Adrenal gland (tissue), 5 donors: ENCODE data around the gene RALGPS1.

ENCODE experiments used
- CTCF ChIP-seq, 6 experiments: fragments of 450-650 bp in 4 of 6; fragments of 200-600 bp in 2 of 6; sonication (generic) in 1 of 6; IDR thresholded peaks; 1 replicate in 5 of 6; 2 replicates in 1 of 6; pipeline versions ENCODE4 v1.5.1 to v1.8.0; 2016 to 2021; ENCODE audit warnings: antibody characterized with exemption in 6 of 6, mild to moderate bottlenecking in 2 of 6, moderate library complexity in 1 of 6
- POLR2A ChIP-seq, 2 donors: fragments of 450-650 bp; IDR thresholded peaks; one replicate each; pipeline ENCODE4 v1.6.1; 2017; ENCODE audit warnings: antibody characterized with exemption in 2 of 2, mild to moderate bottlenecking in 2 of 2, moderate library complexity in 1 of 2
- donor health status: DM: no; HTN: no; CAD: no.

- TF ChIP-seq CTCF (IDR thresholded peaks at IDR 0.05) (no peak), POLR2A (IDR thresholded peaks at IDR 0.05) (no peak)
These were observed 143.5 kb downstream of the RALGPS1 start for GRCh38 chr9:127058011-127058644.
